Prostate gland (tissue), 2 donors: ENCODE data around the gene SH3BGRL.

Source experiments
- POLR2A ChIP-seq: fragments of 450-650 bp; IDR thresholded peaks from one replicate; pipeline ENCODE4 v1.6.1; 2016; ENCODE audit warnings: antibody characterized with exemption, mild to moderate bottlenecking
- TF ChIP-seq, protein P1 (sequence below), 4 experiments: fragments of 200-600 bp in 2 of 4; fragments of 450-650 bp in 2 of 4; sonication (generic) in 2 of 4; IDR thresholded peaks; 1 replicate in 3 of 4; 2 replicates in 1 of 4; pipeline ENCODE4 v1.5.1; 2016 to 2019; ENCODE audit warnings: antibody characterized with exemption in 4 of 4, mild to moderate bottlenecking in 2 of 4, moderate library complexity in 2 of 4

DNA sequence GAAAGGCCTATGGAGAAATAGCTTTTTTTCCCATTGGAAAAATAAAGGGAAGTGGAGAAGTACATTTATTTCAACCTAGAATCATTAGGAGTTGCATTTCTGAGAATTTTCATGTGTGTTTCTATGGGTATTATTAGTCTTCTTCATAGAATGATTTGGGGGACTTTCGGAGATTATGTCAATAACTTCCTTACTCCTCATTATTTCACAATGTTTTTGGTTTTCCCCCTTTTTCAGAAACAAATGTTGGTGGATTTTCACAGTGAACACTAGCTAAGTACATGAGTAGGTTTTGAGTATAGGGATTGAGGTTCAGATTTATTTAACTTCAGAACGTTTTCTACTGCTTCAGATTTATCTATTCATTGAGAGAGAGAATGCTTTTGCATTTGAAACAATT is 54.0 kb downstream of the SH3BGRL start:
- TF ChIP-seq, protein P1, sequence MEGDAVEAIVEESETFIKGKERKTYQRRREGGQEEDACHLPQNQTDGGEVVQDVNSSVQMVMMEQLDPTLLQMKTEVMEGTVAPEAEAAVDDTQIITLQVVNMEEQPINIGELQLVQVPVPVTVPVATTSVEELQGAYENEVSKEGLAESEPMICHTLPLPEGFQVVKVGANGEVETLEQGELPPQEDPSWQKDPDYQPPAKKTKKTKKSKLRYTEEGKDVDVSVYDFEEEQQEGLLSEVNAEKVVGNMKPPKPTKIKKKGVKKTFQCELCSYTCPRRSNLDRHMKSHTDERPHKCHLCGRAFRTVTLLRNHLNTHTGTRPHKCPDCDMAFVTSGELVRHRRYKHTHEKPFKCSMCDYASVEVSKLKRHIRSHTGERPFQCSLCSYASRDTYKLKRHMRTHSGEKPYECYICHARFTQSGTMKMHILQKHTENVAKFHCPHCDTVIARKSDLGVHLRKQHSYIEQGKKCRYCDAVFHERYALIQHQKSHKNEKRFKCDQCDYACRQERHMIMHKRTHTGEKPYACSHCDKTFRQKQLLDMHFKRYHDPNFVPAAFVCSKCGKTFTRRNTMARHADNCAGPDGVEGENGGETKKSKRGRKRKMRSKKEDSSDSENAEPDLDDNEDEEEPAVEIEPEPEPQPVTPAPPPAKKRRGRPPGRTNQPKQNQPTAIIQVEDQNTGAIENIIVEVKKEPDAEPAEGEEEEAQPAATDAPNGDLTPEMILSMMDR (IDR thresholded peaks at IDR 0.05), result no peak
- TF ChIP-seq POLR2A, result no peak
